OCI-LY7 (cell line): ENCODE data around the gene PDE5A.

Source experiments
- CTCF ChIP-seq: fragments of 200-600 bp; sonication (generic); conservative IDR thresholded peaks from 2 replicates; pipeline ENCODE4 v1.5.1; 2014; ENCODE audit warnings: mild to moderate bottlenecking, antibody characterized with exemption, low read length, moderate library complexity, mixed read lengths
- EZH2phosphoT487 ChIP-seq: fragments of 200-600 bp; sonication (generic); IDR thresholded peaks from 2 replicates; pipeline ENCODE4 v1.6.1; 2018; ENCODE audit warnings: low read depth, borderline replicate concordance, mild to moderate bottlenecking, mixed run types, antibody characterized with exemption, low read length, moderate library complexity, mixed read lengths

- TF ChIP-seq CTCF (peak; percentile 52), EZH2phosphoT487 (peak; percentile 59; the same call in 1 of the 2 replicates)
Measured at GRCh38 chr4:119627267-119628255, 1.0 kb downstream of the PDE5A start.
